ENCODE measurements around the gene PPP1R12B.

The PPP1R12B gene

DNA sequence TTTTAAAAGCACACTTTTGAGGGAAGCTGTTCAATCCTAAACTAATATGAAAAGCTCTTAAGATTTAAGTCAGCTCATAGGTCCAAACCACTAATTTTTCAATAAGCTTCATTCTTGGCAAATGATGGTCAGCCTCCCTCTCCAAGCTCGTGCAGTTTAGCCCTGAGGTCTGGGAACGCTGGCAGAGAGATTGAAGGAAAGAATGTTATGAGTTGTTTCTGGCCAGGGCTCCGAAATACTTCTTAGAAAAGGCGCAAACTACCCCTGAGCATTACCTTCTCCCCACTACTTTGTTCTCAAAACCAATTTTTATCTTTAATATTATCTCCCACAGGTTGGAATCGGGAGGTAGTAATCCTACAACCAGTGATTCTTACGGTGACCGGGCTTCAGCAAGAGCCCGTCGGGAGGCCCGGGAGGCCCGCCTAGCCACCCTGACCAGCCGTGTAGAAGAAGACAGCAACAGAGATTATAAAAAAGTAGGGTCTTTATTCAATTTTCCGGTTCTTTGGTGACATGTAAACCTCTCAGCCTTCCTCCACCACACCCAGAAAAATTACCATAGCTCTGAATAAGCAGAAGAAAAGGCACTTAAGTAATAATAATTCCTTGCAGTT lies 214.1 kb downstream of the PPP1R12B start:
- TF ChIP-seq, protein P1, sequence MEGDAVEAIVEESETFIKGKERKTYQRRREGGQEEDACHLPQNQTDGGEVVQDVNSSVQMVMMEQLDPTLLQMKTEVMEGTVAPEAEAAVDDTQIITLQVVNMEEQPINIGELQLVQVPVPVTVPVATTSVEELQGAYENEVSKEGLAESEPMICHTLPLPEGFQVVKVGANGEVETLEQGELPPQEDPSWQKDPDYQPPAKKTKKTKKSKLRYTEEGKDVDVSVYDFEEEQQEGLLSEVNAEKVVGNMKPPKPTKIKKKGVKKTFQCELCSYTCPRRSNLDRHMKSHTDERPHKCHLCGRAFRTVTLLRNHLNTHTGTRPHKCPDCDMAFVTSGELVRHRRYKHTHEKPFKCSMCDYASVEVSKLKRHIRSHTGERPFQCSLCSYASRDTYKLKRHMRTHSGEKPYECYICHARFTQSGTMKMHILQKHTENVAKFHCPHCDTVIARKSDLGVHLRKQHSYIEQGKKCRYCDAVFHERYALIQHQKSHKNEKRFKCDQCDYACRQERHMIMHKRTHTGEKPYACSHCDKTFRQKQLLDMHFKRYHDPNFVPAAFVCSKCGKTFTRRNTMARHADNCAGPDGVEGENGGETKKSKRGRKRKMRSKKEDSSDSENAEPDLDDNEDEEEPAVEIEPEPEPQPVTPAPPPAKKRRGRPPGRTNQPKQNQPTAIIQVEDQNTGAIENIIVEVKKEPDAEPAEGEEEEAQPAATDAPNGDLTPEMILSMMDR (IDR thresholded peaks at IDR 0.05; ENCODE audit: control insufficient read depth, insufficient read depth, low read depth, low read length, missing control alignments): no peak

DNA sequence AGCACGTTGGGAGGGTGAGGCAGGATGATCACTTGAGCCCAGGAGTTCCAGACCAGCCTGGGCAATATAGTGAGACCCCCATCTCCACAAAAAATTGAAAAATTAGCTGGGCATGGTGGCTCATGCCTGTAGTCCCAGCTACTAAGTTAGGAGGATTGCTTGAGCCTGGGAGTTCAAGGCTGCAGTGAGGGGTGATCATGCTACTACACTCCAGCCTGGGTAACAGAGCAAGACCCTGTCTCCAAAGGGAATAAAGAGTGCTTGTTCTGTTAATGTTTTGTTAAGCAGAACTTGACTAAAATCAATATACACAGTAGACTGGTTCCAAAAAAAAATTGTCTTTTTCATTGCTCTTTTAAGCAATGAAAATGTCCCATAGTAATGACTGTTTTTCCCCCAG lies 215.3 kb downstream of the PPP1R12B start:
- TF ChIP-seq, protein P1 (IDR thresholded peaks at IDR 0.05; ENCODE audit: control insufficient read depth, insufficient read depth, low read depth, low read length, missing control alignments): no peak
- no peak overlapping the region for H3K4me3 ChIP-seq (ENCODE audit: control insufficient read depth, low read depth, low read length)
- no peak for DNase-seq (ENCODE audit: low read depth)

More for the DNA sequence above, 214.1 kb downstream of the PPP1R12B start:
- DNase-seq (ENCODE audit: low read depth): no peak
- no peak overlapping the region for H3K4me3 ChIP-seq (ENCODE audit: control insufficient read depth, low read depth, low read length)

DNA sequence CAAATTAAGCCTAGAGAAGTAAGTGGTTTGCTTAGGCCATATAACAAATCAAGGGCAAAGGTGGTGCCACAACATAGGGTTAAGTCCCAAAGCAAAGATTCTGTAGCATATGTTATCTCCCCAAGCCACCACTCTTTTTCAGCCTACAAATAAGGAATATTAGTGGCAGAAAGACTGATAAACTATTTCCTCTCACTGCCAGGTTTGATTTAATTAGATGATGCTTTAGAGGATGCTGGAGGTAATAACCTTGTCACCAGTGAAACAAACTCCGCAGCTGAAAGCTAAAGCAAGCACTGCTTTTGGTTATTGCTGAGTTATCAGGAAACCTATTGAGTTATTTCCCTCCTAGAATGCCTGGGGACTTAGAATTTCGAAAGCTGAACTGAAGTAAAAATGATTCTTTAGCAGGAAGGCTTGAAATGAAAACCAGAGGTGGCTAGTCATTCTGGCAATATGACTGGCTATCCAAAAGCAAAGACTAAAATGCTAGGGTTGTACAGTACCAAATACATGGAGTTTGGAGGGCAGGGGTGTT lies 216.5 kb downstream of the PPP1R12B start:
- TF ChIP-seq, protein P1 (IDR thresholded peaks at IDR 0.05; ENCODE audit: control insufficient read depth, insufficient read depth, low read depth, low read length, missing control alignments): no peak
- no peak overlapping the region for H3K4me3 ChIP-seq (ENCODE audit: control insufficient read depth, low read depth, low read length)
- no peak for DNase-seq (ENCODE audit: low read depth)

DNA sequence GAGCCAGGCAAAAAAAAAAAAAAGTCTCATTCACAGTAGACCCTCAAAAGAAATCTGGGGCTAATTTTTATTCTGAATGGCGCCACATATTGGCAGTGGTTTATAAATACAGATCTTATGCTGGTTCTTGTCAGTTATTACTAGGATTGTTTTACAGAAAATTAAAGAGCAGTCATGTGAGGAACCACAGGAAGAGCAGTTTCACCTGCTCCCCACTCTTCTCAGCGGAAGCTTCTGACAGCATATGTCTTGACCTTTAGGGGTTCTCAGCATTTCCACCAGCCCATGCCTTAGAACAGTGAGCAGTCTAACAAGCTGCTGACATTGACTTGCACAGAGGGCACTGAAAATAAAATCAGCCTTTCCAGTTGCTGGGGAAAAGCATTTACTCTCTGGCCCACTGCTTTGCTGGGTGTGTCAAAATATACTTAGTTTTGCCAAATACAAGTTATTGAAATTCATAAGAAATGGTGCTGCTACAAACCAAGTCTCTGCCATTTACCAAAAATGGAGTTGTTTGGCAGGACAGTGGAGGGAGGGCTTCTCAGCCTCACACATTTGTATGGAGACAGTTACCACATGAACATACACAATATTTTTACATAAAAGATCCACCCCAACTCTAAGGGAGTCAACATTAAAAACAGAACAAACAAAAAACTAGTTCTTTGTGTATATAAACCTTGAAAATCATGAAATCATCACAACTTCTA lies 217.5 kb downstream of the PPP1R12B start:
- H3K4me3 ChIP-seq (ENCODE audit: control insufficient read depth, low read depth, low read length): no peak overlapping the region
- no peak for DNase-seq (ENCODE audit: low read depth)
- TF ChIP-seq, protein P1 (IDR thresholded peaks at IDR 0.05; ENCODE audit: control insufficient read depth, insufficient read depth, low read depth, low read length, missing control alignments): no peak

DNA sequence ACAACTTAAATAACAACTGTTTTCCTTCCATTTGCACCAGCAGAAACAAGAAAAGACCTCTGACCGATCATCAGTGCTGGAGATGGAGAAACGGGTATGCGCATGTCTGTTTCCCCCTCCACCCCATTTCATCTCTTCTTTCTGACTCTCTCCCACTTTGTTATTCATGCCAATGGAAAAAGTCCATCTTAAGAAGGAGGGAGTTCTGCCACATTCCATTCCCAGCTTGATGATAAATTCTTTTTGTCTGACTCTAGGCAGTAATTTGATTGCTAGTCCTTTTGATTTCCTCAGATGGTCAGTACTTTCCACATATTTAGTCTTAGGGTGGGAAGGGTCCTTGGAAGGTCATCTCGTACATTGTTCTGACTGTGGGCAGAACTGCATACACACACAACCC lies 219.2 kb downstream of the PPP1R12B start:
- TF ChIP-seq, protein P1 (IDR thresholded peaks at IDR 0.05; ENCODE audit: control insufficient read depth, insufficient read depth, low read depth, low read length, missing control alignments): no peak
- no peak for DNase-seq (ENCODE audit: low read depth)
- no peak overlapping the region for H3K4me3 ChIP-seq (ENCODE audit: control insufficient read depth, low read depth, low read length)

DNA sequence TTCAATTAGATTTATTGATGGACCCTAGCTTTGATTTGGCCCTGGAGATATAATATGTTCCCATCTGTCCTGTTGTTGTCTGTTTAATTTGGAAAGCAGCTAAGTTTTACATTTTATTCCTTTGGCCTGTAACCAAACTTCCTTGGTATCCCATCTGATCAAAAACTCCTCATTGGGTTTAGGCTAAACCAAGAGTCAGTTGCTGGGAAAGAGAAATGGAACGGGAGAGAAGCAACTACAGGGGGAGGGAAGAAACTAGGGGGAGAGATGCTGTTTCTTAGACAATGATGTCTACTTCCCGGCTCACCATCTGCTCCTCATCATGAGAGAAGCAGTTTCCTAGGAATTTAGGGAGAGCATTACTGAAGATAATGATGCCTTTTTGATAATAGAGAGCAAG lies 219.9 kb downstream of the PPP1R12B start:
- H3K4me3 ChIP-seq (ENCODE audit: control insufficient read depth, low read depth, low read length): no peak overlapping the region
- no peak for DNase-seq (ENCODE audit: low read depth)

More for the DNA sequence above, 219.9 kb downstream of the PPP1R12B start:
- TF ChIP-seq, protein P1 (IDR thresholded peaks at IDR 0.05; ENCODE audit: control insufficient read depth, insufficient read depth, low read depth, low read length, missing control alignments): no peak
